ENCODE measurements around the gene TBC1D1. TPM values are rescaled to one million over a fixed set of nuclear protein-coding genes. Genes with fewer than 3 reads are reported as not detected.

TBC1D1 gene
- total and polyA plus RNA-seq, 2 of the 8 experiments (the other 6 are each of a cell fraction or from before 2014, with no cell fraction given), result 96.9 to 162 TPM

DNA sequence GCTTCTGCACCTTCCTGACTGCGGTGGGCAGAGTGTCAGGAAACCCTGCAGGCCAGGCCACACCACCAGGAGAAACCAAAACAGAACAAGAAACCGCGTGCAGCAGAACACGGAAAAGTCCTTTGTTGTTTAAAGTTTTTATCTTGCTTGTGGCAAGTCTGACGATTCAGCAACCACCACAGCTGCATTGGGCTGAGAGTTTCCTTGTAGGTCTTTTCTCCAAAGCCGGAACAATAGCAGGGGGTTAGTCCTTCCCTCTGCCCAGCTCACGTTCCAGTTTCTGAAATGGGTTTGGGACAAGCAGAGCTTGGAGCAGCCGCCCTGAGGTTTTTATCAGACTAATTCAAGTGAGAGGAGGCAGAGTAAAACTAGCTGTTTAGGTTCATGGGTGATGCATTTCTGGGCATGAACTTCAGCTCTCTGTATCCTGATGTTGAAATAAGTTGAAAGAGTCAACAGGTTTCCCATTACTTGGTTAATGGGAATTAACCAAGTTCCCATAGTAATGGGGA is 286.2 kb downstream of the TBC1D1 start:
- Histone ChIP-seq H3K36me3 (ENCODE audit: control insufficient read depth in 2 of 4, insufficient read depth in 4 of 4, low read length in 3 of 4) (no peaks in the 10 kb centered on the region), H4K8ac (ENCODE audit: extremely low read depth, insufficient read depth, low read length) (no peak overlapping the region), H3K9me3 (ENCODE audit: insufficient read depth in 2 of 2, low read depth in 1 of 2, low read length in 1 of 2) (peaks cover 8 to 11% of the 10 kb centered on the region in 2 experiments; a peak in 2 of 4 replicates), H2BK20ac (ENCODE audit: low read length) (no peak overlapping the region), H3K27ac (ENCODE audit: low read depth, low read length) (no peak overlapping the region), H2AK5ac (ENCODE audit: low read depth, low read length) (no peak overlapping the region), H3K79me2 (ENCODE audit: control insufficient read depth in 1 of 2, insufficient read depth in 2 of 2, low read length in 2 of 2) (no peaks in the 10 kb centered on the region), H3K4me1 (replicated peaks in 1 of 4; ENCODE audit: control insufficient read depth in 3 of 4, insufficient read depth in 4 of 4, low read length in 3 of 4) (no peaks in the 10 kb centered on the region), H3K56ac (replicated peaks; ENCODE audit: insufficient read length, low read depth, low read length) (no peak overlapping the region), H4K20me1 (replicated peaks in 1 of 2; ENCODE audit: control insufficient read depth in 1 of 2, insufficient read depth in 2 of 2, low read length in 2 of 2) (no peaks in the 10 kb centered on the region), H2BK12ac (ENCODE audit: low read depth, low read length) (no peak overlapping the region), H4K91ac (replicated peaks; ENCODE audit: insufficient read length, low read length) (no peak overlapping the region), H3K9ac (replicated peaks in 1 of 4; ENCODE audit: extremely low read depth in 1 of 4, low read depth in 3 of 4, low read length in 3 of 4) (no peak overlapping the region), H3K79me1 (ENCODE audit: low read depth, low read length) (no peaks in the 10 kb centered on the region), H2AFZ (ENCODE audit: low read length) (no peak overlapping the region), H3K4me2 (ENCODE audit: insufficient read depth in 1 of 2, low read depth in 2 of 2, low read length in 2 of 2) (no peak overlapping the region), H3K23ac (ENCODE audit: insufficient read length) (no peak overlapping the region), H3K4me3 (ENCODE audit: extremely low read depth in 1 of 4, insufficient read depth in 2 of 4, low read depth in 3 of 4, low read length in 4 of 4) (no peak overlapping the region), H3K14ac (ENCODE audit: insufficient read length) (no peak overlapping the region), H2BK5ac (ENCODE audit: low read depth, low read length) (no peak overlapping the region), H2BK15ac (ENCODE audit: low read length) (no peak overlapping the region), H3K23me2 (ENCODE audit: low read depth, low read length) (no peaks in the 10 kb centered on the region), H3K18ac (ENCODE audit: extremely low read depth, low read length) (no peak overlapping the region), H4K5ac (ENCODE audit: insufficient read length, low read depth, low read length) (no peak overlapping the region), H3K27me3 (replicated peaks in 1 of 4; ENCODE audit: control insufficient read depth in 3 of 4, extremely low read depth in 1 of 4, insufficient read depth in 3 of 4, low read length in 3 of 4) (no peaks in the 10 kb centered on the region), H3K4ac (replicated peaks; ENCODE audit: insufficient read length, low read depth, low read length) (no peak overlapping the region), H2BK120ac (replicated peaks; ENCODE audit: low read depth, low read length) (no peak overlapping the region)
- no peak for FAIRE-seq
- DNase-seq (ENCODE audit: low read depth in 1 of 2, low spot score in 2 of 2), result no peak
- ChIA-PET CTCF (ENCODE audit: partially characterized antibody) (interaction anchor here (0.7 to 3.2 kb wide), 8 partner anchors 11 to 554 kb away, joined by 3 to 12 read pairs (median 3); no protein-coding TSS in a partner anchor), POLR2A (ENCODE audit: partially characterized antibody) (no interaction called here)
- 87% methylated on average over 8 of the region's 8 CpGs; no CpG with 5 or more reads in 1 of the 2 experiments for WGBS, 2 experiments (ENCODE audit: extremely low coverage in 1 of 2, insufficient coverage in 1 of 2, insufficient read length in 1 of 2, insufficient replicate concordance in 2 of 2, low coverage in 1 of 2, low lambda C conversion rate in 2 of 2, missing lambda C conversion rate in 1 of 2)
- TF ChIP-seq, protein P1, sequence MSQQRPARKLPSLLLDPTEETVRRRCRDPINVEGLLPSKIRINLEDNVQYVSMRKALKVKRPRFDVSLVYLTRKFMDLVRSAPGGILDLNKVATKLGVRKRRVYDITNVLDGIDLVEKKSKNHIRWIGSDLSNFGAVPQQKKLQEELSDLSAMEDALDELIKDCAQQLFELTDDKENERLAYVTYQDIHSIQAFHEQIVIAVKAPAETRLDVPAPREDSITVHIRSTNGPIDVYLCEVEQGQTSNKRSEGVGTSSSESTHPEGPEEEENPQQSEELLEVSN (IDR thresholded peaks at IDR 0.05), result no peak
- no peak for TF ChIP-seq MAFK (IDR thresholded peaks at IDR 0.05; ENCODE audit: low read depth, low read length)
- TF ChIP-seq POLR2AphosphoS5 (IDR thresholded peaks at IDR 0.05; ENCODE audit: low read depth, low read length), result no peak
- no peak for TF ChIP-seq RNF2 (IDR thresholded peaks at IDR 0.05; ENCODE audit: borderline replicate concordance, low read depth, low read length, missing control alignments, poor library complexity, severe bottlenecking)
- TF ChIP-seq NRF1 (IDR thresholded peaks at IDR 0.05; ENCODE audit: low read depth, low read length), result no peak
- no peak for TF ChIP-seq TAF7 (optimal IDR thresholded peaks at IDR 0.05; ENCODE audit: borderline replicate concordance, low read depth, low read length)
- no peak for TF ChIP-seq SIRT6 (IDR thresholded peaks at IDR 0.05; ENCODE audit: low read length)
- no peak for TF ChIP-seq SP1 (IDR thresholded peaks at IDR 0.05; ENCODE audit: low read depth, low read length)
- TF ChIP-seq BCL11A (IDR thresholded peaks at IDR 0.05; ENCODE audit: low read depth in 2 of 2, low read length in 2 of 2), result no peak
- TF ChIP-seq SUZ12 (IDR thresholded peaks at IDR 0.05; ENCODE audit: low read length), result no peak
